HFF-Myc (cell line): ENCODE data around the gene ALOX5.

ENCODE experiments used
- DNase-seq: peaks from one replicate; pipeline ENCODE4 v3.0.0-alpha.2; 2011; ENCODE audit warnings: low read depth; ENCODE audit errors: extremely low read depth
- H3K4me3 ChIP-seq: replicated peaks from 2 replicates; pipeline ENCODE4 v1.5.1; 2011; ENCODE audit warnings: low read depth, mild to moderate bottlenecking, control low read depth, low read length
- CTCF ChIP-seq: IDR thresholded peaks from 2 replicates; pipeline ENCODE4 v1.5.1; 2012; ENCODE audit warnings: mild to moderate bottlenecking, low read depth, low read length, control low read depth; ENCODE audit errors: missing control alignments

The ALOX5 gene

GRCh38 chr10:45372251-45372951 lies 1.6 kb upstream of the ALOX5 start:
- no peak overlapping the region for H3K4me3 ChIP-seq

GRCh38 chr10:45373003-45373575 lies 927 bp upstream of the ALOX5 start:
- TF ChIP-seq CTCF: no peak
- no peak overlapping the region for H3K4me3 ChIP-seq
- DNase-seq: no peak

More at GRCh38 chr10:45372251-45372951, 1.6 kb upstream of the ALOX5 start:
- no peak for TF ChIP-seq CTCF
- no peak for DNase-seq

GRCh38 chr10:45374350-45375052 lies 485 bp downstream of the ALOX5 start:
- TF ChIP-seq CTCF: no peak
- no peak for DNase-seq
- peak overlapping the region; percentile 15; the same call in 1 of the 2 replicates for H3K4me3 ChIP-seq

GRCh38 chr10:45375101-45375500 lies 1.1 kb downstream of the ALOX5 start:
- H3K4me3 ChIP-seq: no peak overlapping the region

GRCh38 chr10:45375716-45376231 lies 1.8 kb downstream of the ALOX5 start:
- DNase-seq: no peak
- TF ChIP-seq CTCF: no peak
- no peak overlapping the region for H3K4me3 ChIP-seq

More at GRCh38 chr10:45375101-45375500, 1.1 kb downstream of the ALOX5 start:
- no peak for DNase-seq
- TF ChIP-seq CTCF: no peak

GRCh38 chr10:45376371-45376801 lies 2.4 kb downstream of the ALOX5 start:
- H3K4me3 ChIP-seq: no peak overlapping the region
- no peak for TF ChIP-seq CTCF
- DNase-seq: no peak
